Measurements from ENCODE around the gene EPB41L4B. TPM values are rescaled to one million over a fixed set of nuclear protein-coding genes. Genes with fewer than 3 reads are reported as not detected.

Gene EPB41L4B
- total and polyA plus RNA-seq, 2 experiments from 2014 or later, result 11.0 to 32.2 TPM

GRCh38 chr9:109172935-109173334 is 147.9 kb downstream of the EPB41L4B start:
- Histone ChIP-seq H3K36me3 (ENCODE audit: insufficient read depth) (no peaks in the 10 kb centered on the region), H3K4me3 (no peak overlapping the region), H2AFZ (no peak overlapping the region), H3K9me2 (ENCODE audit: insufficient read depth) (no peaks in the 10 kb centered on the region), H3F3A (replicated peaks; ENCODE audit: low read depth) (no peaks in the 10 kb centered on the region), H3K4me1 (ENCODE audit: insufficient read depth) (no peaks in the 10 kb centered on the region), H4K20me1 (replicated peaks; ENCODE audit: insufficient read depth) (no peaks in the 10 kb centered on the region), H3K79me2 (replicated peaks; ENCODE audit: insufficient read depth) (no peaks in the 10 kb centered on the region), H3K27me3 (ENCODE audit: insufficient read depth) (peaks cover 11% of the 10 kb centered on the region), H3K4me2 (no peak overlapping the region), H3K27ac (ENCODE audit: low read depth) (no peak overlapping the region)
- Mint-ChIP-seq H3K4me1 (no peaks in the 10 kb centered on the region), H3K36me3 (ENCODE audit: low read depth) (no peaks in the 10 kb centered on the region), H3K27ac (no peak overlapping the region), H3K9me3 (no peaks in the 10 kb centered on the region), H3K4me3 (no peak overlapping the region), H3K27me3 (ENCODE audit: insufficient read depth, low read depth, poor library complexity) (peaks cover 2% of the 10 kb centered on the region)
- no peak for ATAC-seq
- TF ChIP-seq JUNB (IDR thresholded peaks at IDR 0.05; ENCODE audit: unreplicated experiment), result no peak
- no peak for TF ChIP-seq ZNF331 (CRISPR knock-in tag; IDR thresholded peaks at IDR 0.05; ENCODE audit: low read depth)
- no peak for TF ChIP-seq CREB1 (CRISPR knock-in tag; IDR thresholded peaks at IDR 0.05; ENCODE audit: low read depth)
- TF ChIP-seq REST (IDR thresholded peaks at IDR 0.05; ENCODE audit: unreplicated experiment), result no peak
- TF ChIP-seq EZH2phosphoT487 (IDR thresholded peaks at IDR 0.05; ENCODE audit: unreplicated experiment), result no peak
- no peak for TF ChIP-seq STAT1 (IDR thresholded peaks at IDR 0.05; ENCODE audit: unreplicated experiment)
- no peak for TF ChIP-seq POLR2AphosphoS5 (IDR thresholded peaks at IDR 0.05; ENCODE audit: low read depth)
- no peak for TF ChIP-seq CTCF (conservative IDR thresholded peaks at IDR 0.05; ENCODE audit: low read depth in 2 of 2)
- TF ChIP-seq ZNF114 (CRISPR knock-in tag; IDR thresholded peaks at IDR 0.05), result no peak
- no peak for TF ChIP-seq NANOG (IDR thresholded peaks at IDR 0.05; ENCODE audit: borderline replicate concordance)
- DNase-seq (ENCODE audit: low spot score), result no peak

GRCh38 chr9:109171926-109172325 is 148.9 kb downstream of the EPB41L4B start:
- Mint-ChIP-seq H3K4me3 (no peak overlapping the region), H3K9me3 (no peaks in the 10 kb centered on the region), H3K4me1 (0 out of 3 replicates have a peak, but pooled peaks cover 4% of the 10 kb centered on the region), H3K27ac (no peak overlapping the region; the same call in 1 of the 2 replicates), H3K36me3 (ENCODE audit: low read depth) (no peaks in the 10 kb centered on the region), H3K27me3 (ENCODE audit: insufficient read depth, low read depth, poor library complexity) (peaks cover 7% of the 10 kb centered on the region)
- Histone ChIP-seq H3K27ac (ENCODE audit: low read depth) (no peak overlapping the region), H4K20me1 (replicated peaks; ENCODE audit: insufficient read depth) (no peaks in the 10 kb centered on the region), H3K36me3 (ENCODE audit: insufficient read depth) (no peaks in the 10 kb centered on the region), H3K9me2 (ENCODE audit: insufficient read depth) (no peaks in the 10 kb centered on the region), H3K4me3 (no peak overlapping the region), H3F3A (replicated peaks; ENCODE audit: low read depth) (peaks cover 4% of the 10 kb centered on the region; the same call in 1 of the 2 replicates), H3K4me2 (no peak overlapping the region), H2AFZ (no peak overlapping the region), H3K4me1 (ENCODE audit: insufficient read depth) (0 out of 2 replicates have a peak, but pooled peaks cover 4% of the 10 kb centered on the region), H3K79me2 (replicated peaks; ENCODE audit: insufficient read depth) (no peaks in the 10 kb centered on the region), H3K27me3 (ENCODE audit: insufficient read depth) (peaks cover 19% of the 10 kb centered on the region)
- DNase-seq (ENCODE audit: low spot score) (no peak), ATAC-seq (no peak)
- TF ChIP-seq NANOG (IDR thresholded peaks at IDR 0.05; ENCODE audit: borderline replicate concordance) (no peak), ZNF331 (CRISPR knock-in tag; IDR thresholded peaks at IDR 0.05; ENCODE audit: low read depth) (no peak), EZH2 (IDR thresholded peaks at IDR 0.05; ENCODE audit: low read depth, unreplicated experiment) (no peak), STAT1 (IDR thresholded peaks at IDR 0.05; ENCODE audit: unreplicated experiment) (no peak), JUNB (IDR thresholded peaks at IDR 0.05; ENCODE audit: unreplicated experiment) (no peak), POLR2AphosphoS5 (IDR thresholded peaks at IDR 0.05; ENCODE audit: low read depth) (no peak), ZNF114 (CRISPR knock-in tag; IDR thresholded peaks at IDR 0.05) (no peak), CREB1 (CRISPR knock-in tag; IDR thresholded peaks at IDR 0.05; ENCODE audit: low read depth) (no peak), REST (IDR thresholded peaks at IDR 0.05; ENCODE audit: unreplicated experiment) (no peak)
